AG20443 (cell line): ENCODE measurements around the gene GRAMD4.

Experiments
- DNase-seq: peaks from one replicate; pipeline ENCODE4 v3.0.0; 2012; ENCODE audit warnings: low spot score, mixed read lengths

GRAMD4 gene

GRCh38 chr22:46598737-46599424 lies 21.3 kb upstream of the GRAMD4 start:
- no peak for DNase-seq

DNA sequence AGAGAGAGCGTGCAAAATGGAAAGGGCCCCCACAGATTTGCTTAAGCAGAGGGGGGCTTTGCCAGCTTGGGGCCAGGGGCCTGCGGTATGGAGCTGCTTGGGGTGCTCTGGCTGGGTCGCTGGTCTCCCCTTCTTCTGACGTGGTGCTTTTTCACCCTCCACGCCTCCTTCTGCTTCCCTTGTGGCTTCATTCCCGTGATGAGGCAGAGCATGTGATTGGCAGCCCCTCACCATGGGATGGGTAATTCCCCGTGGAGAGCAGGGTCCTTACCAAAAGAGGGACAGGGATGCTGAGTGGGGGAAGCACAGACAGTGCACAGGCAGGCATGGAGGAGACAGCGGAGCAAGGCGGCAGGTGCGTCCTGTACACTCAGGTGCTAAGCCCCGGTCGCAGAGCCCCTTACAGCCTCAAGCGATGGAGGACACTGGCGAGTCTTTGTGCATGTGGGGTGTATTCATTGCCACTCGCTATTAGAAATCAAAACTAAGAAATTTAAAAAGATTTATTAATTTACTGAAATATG lies 19.9 kb upstream of the GRAMD4 start:
- DNase-seq, result no peak

- no peak for DNase-seq
Observed at GRCh38 chr22:46602025-46602424, 18.2 kb upstream of the GRAMD4 start.

DNA sequence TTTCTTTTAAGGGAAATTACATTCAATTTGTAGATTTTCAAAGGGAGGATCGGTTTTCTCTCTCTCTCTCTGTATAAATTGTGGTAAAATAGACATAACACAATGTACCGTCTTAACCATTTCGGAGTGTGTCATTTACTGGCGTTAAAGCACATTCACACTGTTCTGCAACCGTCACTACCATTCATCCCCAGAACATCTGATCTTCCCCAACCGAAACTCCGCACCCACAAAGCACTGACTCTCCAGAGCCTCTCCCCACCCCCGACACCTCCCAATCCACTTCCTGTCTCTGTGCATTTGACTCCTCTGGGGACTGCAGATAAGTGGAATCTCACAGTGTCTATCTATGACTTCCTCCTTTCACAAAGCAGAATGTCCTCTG lies 15.9 kb upstream of the GRAMD4 start:
- DNase-seq, result no peak

- no peak for DNase-seq
Observed at GRCh38 chr22:46605117-46605516, 15.1 kb upstream of the GRAMD4 start.

GRCh38 chr22:46606886-46607285 lies 13.3 kb upstream of the GRAMD4 start:
- no peak for DNase-seq

DNA sequence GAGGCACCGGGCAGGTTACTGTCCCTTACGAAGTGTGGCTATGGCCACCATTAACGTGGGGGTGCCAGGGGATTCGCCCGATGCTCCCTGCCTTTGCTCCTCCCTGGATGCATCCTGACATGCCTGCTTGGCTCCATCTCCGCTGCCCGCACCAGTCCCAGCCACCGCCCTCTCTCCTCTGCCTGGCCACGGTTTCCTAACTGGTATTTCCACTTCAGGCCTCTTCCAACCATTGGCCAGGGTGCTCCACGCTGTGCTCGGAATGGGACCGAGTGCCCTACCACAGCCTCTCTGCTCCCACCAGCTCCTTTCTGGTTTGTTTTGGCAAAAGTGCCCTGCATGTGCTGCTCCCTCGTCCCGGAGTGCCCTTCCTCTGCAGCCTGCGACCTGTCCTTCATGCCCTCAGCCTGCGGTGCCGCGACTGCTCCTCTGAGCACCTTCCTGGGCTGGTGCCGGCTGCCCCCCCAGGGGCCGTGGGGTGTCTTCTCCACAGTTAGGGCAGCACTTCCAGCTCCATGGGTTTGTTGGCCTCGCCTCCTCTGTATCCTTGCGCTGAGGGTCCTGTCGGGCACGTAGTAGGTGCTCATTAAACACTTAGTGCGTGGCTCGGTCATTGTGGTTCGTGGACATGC lies 12.6 kb upstream of the GRAMD4 start:
- no peak for DNase-seq

GRCh38 chr22:46609175-46609690 lies 11.0 kb upstream of the GRAMD4 start:
- no peak for DNase-seq

GRCh38 chr22:46609724-46610201 lies 10.4 kb upstream of the GRAMD4 start:
- no peak for DNase-seq

DNA sequence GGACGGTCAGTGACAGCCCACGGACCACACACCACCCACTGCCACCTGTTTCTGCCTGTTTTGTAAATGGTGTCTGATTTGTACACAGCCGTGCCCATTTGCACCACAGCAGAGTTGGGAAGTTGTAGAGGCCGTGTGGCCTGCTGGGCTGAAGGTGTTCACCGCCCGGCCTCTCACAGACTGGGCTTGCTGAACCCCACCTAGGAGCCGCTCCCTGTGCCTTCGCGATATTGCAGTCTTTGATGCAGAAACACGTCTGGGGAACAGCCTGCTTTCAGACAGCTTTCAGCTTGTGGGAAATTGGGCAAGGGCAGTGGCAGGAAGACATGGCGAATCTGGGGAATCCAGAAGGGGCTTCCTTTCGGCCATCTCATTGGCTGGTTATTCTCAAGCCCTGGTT lies 9.8 kb upstream of the GRAMD4 start:
- no peak for DNase-seq

GRCh38 chr22:46611189-46611588 lies 9.0 kb upstream of the GRAMD4 start:
- no peak for DNase-seq

- no peak for DNase-seq
Observed at GRCh38 chr22:46612341-46612903, 7.8 kb upstream of the GRAMD4 start.

GRCh38 chr22:46612904-46613605 lies 7.1 kb upstream of the GRAMD4 start:
- DNase-seq, result no peak

DNA sequence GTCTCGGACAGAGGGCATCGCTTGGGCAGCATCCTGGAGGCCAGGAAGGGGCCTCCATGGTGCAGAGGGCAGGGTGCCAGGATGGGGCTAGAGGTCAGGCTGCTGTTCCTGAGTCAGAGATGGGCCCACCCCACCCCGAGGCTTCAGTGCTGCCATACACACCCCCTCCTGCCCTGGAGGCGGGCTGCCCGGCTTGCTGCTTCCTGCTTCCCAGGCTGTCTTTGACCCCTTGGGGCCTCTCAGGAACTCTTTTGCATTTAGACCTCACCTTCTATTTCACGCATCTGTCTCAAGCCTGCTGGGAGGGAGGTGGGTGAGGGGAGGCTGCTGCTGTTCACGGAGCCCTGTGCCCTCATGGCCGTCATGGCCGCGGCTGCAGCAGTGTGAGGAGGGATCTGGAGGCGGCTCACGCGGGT lies 6.6 kb upstream of the GRAMD4 start:
- no peak for DNase-seq

DNA sequence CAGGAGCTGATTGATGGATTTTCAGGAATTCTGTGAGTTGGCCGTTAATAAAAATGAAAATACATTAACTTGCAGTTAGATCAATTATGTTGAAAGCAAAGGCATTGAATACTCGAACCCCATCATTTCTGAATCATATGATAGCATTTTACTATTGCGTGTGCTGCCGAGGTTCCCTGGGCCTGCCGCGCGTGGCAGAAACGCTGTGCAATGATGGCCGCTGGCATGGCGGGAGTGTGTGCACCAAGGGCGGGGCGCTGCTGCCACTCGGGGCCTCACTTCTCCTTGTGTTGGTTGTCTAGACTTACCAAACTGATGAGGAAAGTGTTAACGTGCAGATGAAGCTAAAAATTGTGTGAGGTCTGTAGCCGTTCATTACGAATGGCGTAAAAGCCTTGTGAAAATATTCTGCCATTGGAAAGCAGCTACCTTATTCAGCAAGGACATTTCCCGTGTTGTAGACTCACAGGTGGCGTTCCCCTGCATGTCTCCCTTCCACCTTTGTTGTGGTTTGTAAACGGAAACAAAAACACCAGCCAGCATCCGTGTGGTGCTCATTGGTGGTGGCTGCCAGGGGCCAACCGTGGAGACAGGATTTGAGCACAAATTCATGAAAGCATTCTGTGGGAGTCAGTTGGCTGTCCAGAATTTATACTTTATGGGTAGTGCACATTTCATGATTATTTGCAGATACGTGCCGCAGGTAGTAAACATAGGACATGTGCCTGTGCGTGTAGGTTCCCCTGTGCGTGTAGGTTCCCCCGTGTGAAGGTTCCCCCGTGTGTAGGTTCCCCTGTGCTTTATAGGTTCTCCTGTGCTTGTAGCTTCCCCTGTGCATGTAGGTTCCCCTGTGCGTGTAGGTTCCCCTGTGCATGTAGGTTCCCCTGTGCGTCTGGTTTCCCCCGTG lies 5.9 kb upstream of the GRAMD4 start:
- no peak for DNase-seq

DNA sequence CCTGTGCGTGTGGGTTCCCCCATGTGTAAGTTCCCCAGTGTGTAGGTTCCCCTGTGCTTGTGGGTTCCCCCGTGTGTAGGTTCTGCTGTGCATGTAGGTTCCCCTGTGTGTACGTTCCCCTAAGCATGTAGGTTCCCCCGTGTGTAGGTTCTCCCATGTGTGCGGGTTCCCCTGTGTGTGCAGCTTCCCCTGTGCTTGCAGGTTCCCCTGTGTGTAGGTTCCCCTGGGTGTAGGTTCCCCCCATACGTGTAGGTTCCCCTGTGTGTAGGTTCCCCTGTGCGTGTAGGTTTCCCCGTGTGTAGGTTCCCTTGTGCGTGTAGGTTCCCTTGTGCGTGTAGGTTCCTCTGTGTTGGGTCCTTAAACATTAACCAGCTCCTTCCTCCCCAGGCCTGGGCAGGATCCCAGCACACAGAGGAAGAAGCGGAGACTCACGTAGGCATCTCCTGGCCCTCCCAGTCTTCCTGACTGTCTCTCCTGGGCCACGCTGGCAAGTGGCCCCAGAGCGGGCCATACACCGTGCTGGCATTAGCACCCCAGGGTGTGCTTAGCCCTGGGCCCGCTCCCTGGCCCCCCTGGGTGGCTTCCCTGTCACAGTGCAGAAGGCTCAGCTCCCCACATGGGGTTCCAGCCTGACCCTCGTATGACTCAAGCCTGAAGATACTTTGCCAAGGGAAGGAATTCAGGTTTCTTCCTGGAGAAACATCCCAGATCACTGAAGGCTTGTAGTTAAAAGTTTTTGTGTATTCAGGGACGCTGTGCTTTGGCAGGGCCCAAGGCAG lies 2.8 kb upstream of the GRAMD4 start:
- peak; percentile 62 for DNase-seq

DNA sequence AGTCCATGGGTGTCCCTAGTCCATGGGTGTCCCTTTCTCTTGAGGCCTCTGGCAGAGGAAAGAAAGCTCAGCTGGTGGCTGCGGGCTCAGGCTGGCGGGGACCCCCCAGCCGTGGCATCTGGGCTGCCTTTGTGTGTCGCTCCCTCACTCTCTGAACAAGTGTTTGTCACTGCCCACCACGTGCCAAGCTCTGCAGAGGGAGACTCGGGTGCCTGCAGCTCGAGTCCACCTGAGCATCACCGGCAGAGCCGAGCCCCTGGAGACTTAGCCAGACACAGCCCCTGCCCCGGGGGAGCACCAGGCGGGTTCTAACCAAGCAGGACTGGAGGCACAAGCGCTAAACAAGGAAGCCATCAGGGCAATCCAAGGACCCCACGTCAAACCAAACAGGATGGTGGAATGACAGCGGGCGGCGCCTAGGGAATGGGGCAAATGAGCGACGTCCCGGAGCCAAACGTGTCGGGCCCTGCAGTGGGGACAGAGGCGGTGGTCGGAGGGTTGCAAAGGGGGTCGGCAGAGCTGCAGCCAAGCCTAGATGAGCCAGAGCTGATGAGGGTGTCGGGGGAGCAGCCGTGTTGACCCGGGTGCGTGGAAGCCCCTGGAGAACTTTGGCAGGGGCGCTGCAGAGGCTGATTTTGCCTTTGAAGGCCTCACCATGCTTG lies 2.1 kb upstream of the GRAMD4 start:
- no peak for DNase-seq

GRCh38 chr22:46618667-46619066 lies 1.5 kb upstream of the GRAMD4 start:
- DNase-seq, result no peak

DNA sequence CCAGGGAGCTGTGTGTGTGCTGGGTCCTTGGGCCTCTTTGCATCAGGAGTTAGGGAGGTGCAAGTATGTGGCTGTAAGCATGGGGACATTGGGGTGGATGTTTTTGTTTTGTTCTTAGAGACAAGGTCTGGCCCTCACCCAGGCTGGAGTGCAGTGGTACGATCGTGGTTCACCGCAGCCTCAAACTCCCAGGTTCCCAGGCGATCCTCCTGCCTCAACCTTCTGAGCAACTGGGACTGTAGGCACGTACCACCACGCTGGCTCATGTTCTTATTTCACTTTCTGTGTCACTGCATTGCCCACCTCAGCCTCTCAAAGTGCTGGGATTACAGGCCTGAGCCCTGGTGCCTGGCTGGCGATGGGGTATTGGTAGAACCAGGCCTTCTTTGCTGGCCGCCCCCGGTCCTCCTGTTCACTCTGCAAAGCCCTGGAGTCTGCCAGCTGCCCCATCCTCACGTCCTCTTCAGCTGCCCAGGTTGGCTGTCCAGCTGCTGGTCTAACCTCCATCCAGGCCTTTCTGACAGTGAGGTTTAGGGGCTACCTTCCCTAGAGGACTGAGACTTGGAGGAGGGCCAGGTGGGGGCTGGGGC lies 851 bp upstream of the GRAMD4 start:
- DNase-seq, result no peak
